Measurements from ENCODE around the gene COPB2.

COPB2 gene

DNA sequence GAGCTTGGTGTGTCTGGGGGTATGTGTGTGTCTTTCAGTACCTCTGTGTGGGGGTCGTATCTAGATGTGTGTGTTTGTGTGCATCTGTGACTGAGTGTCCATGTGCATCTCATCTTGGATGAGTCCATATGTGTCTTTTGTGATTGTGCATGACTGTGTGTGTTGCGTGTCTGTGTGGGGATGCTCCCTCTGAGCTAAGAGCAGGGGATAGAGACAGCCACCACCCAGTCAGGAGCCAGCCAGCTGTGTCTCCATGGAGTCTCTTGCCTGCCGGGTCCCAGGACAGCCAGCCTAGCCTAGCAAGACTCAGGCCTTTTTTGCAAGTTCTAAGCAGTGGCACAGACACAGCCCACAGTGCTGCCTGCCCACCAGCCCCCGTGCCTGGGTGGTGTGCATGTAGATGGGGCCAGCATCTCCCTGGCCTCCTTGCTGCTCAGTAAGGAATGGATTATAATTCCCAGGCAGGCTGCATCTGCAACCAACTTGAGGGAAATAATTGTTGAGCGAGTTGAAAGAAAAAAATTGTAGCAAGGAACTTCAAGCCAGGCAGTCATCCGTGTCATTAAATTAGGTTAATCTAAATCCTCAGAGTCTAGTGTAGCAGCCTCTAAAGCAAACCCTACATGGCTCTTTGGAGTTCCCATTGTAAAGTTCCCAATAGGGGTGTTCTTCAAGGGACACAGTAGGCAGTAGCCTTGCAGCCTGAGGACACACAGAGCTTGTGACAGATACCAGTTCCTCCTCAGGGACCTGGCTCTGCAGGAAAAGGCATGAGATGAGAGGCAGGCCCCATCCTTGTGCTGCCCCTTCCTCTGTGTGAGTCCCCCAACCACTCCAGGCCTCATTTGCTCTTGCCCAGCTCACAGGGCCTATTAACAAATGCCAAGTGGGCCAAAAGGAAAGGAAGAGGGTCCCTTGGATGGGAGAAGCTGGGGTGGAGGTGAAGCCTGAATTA lies 81.6 kb downstream of the COPB2 start:
- no peak for DNase-seq

All from CD4-positive, alpha-beta T cell treated with Interleukin-1 beta for 1 hour (primary cell).